ENCODE results near the gene GET3. TPM values are rescaled to one million over a fixed set of nuclear protein-coding genes. Genes with fewer than 3 reads are reported as not detected.

GET3 gene
- total RNA-seq, 4 donors from 2014 or later: 52.6 to 85.1 (median 70.5) TPM

DNA sequence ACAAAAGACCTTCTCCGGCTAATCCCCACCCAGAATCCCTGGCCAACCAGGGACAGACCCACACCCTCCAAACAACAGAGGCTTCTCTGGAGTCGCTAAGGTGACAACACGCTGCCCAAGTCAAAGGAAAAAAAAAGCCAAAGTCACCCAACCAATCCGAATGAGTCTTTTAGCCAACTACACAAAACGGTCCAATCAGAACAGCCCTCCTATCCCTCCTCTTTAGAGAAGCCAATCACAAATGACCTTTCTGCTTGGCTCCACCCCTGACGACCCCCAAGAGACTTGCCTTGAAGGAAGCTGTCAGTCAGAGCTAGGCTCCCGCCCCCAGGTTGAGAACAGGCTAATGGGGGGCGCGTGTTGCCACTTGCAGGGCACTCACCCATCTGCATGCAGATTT lies 34.3 kb upstream of the GET3 start:
- H3K4me1 ChIP-seq: no peaks in the 10 kb centered on the region
- intact Hi-C loops (cut with DNase I; ENCODE audit: low total_unique reads): no loop called here
- no peaks in the 10 kb centered on the region for H3K9me3 ChIP-seq
- ATAC-seq (no peak), DNase-seq (no peak)
- no peak overlapping the region for H3K4me3 ChIP-seq
- peaks cover 0 to 82% of the 10 kb centered on the region in 2 donors for H3K36me3 ChIP-seq
- no peak for TF ChIP-seq POLR2A (IDR thresholded peaks at IDR 0.05)
- TF ChIP-seq, protein P1, sequence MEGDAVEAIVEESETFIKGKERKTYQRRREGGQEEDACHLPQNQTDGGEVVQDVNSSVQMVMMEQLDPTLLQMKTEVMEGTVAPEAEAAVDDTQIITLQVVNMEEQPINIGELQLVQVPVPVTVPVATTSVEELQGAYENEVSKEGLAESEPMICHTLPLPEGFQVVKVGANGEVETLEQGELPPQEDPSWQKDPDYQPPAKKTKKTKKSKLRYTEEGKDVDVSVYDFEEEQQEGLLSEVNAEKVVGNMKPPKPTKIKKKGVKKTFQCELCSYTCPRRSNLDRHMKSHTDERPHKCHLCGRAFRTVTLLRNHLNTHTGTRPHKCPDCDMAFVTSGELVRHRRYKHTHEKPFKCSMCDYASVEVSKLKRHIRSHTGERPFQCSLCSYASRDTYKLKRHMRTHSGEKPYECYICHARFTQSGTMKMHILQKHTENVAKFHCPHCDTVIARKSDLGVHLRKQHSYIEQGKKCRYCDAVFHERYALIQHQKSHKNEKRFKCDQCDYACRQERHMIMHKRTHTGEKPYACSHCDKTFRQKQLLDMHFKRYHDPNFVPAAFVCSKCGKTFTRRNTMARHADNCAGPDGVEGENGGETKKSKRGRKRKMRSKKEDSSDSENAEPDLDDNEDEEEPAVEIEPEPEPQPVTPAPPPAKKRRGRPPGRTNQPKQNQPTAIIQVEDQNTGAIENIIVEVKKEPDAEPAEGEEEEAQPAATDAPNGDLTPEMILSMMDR (IDR thresholded peaks at IDR 0.05 in 4 of 5, conservative IDR thresholded peaks at IDR 0.05 in 1 of 5): no peak
- H3K27me3 ChIP-seq: no peaks in the 10 kb centered on the region
- H3K27ac ChIP-seq: no peak overlapping the region
- in situ Hi-C loops (cut with MboI; ENCODE audit: low sequenced_read_pairs in 4 of 4): no loop called here

DNA sequence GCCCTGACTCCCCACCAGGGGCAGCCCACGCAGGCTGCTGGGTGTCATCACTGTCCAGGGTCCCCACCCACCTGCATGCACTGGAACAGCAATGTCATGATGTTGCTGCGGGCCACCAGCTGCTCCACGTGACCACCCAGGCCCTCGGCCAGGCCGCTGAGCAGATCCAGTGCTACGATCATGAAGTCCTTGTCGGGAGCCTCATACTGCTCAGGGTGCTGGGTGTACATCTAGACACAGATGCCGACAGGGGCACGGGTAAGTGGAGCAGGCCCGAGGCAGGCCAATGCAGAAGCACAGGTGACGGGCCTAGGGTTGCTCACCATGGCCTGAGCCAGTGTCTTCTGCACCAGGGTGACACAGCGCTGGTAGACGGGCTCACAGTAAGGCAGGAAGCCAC lies 32.1 kb upstream of the GET3 start:
- intact Hi-C loops (cut with DNase I; ENCODE audit: low total_unique reads): no loop called here
- DNase-seq: no peak
- H3K4me1 ChIP-seq: no peaks in the 10 kb centered on the region
- TF ChIP-seq POLR2A (IDR thresholded peaks at IDR 0.05): no peak
- TF ChIP-seq, protein P1 (IDR thresholded peaks at IDR 0.05 in 4 of 5, conservative IDR thresholded peaks at IDR 0.05 in 1 of 5): no peak
- H3K27me3 ChIP-seq: no peaks in the 10 kb centered on the region
- H3K4me3 ChIP-seq: no peak overlapping the region
- no peaks in the 10 kb centered on the region for H3K9me3 ChIP-seq
- in situ Hi-C loops (cut with MboI; ENCODE audit: low sequenced_read_pairs in 4 of 4): no loop called here
- ATAC-seq: no peak
- no peak overlapping the region for H3K27ac ChIP-seq
- peaks cover 0 to 97% of the 10 kb centered on the region in 2 donors for H3K36me3 ChIP-seq

DNA sequence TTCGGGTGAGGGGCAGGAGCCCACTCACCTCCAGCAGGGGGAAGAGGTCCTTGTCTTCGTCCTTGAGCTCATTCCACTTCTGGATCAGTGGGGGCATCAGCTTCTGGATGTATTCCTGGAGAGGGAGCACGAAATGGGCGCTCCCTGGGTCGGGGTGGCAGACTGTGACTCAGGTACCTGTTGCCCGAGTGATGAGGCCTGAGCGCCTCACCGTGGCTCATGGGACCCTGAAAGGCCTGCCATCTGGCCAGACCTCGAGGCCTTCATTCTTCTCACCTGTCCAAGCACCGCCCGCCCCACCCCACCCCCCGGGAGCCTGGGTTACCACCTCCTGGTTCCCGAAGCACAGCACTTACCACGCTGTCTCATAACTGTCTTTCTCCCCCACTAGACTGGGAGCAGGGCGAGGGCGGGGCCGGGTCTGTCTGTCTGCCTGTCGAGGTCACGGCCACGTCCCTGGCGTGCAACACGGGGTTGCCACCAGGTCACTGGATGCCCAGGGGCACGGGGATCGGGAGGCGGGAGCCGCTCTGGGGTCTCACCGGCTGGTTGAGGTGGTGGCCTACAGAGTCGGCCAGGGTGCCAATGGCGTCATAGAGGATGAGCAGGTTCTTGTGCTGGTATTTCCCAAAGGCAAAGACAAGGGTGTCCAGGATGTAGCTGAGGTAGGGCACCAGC lies 31.5 kb upstream of the GET3 start:
- in situ Hi-C loops (cut with MboI; ENCODE audit: low sequenced_read_pairs in 4 of 4): no loop called here
- Histone ChIP-seq H3K36me3 (peaks cover 0 to 97% of the 10 kb centered on the region in 2 donors), H3K27me3 (no peaks in the 10 kb centered on the region), H3K4me1 (no peaks in the 10 kb centered on the region), H3K9me3 (no peaks in the 10 kb centered on the region), H3K4me3 (no peak overlapping the region), H3K27ac (no peak overlapping the region)
- intact Hi-C loops (cut with DNase I; ENCODE audit: low total_unique reads): no loop called here
- ATAC-seq (no peak), DNase-seq (no peak)
- TF ChIP-seq POLR2A (IDR thresholded peaks at IDR 0.05): no peak
- TF ChIP-seq, protein P1 (IDR thresholded peaks at IDR 0.05 in 4 of 5, conservative IDR thresholded peaks at IDR 0.05 in 1 of 5): no peak

DNA sequence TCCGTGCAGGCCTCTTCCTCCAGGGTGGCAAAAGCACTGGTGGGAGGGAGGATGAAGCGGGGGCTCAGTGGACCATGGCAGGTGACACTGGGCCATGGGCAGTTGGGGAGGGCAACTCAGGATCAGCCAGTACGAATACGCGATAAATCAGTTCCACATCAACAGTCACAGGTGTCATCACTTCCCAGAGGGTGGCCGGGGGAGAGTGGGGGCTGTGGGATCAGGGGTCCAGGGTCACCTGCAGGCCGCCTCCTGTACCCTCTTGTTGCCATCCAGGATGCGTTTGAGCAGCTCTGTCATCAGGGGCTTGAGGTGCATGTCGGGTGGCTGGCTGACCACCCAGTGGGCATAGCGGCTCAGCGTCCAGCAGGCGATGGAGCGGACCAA lies 31.0 kb upstream of the GET3 start:
- no peaks in the 10 kb centered on the region for H3K27me3 ChIP-seq
- H3K4me1 ChIP-seq: no peaks in the 10 kb centered on the region
- DNase-seq: no peak
- no peaks in the 10 kb centered on the region for H3K9me3 ChIP-seq
- H3K4me3 ChIP-seq: no peak overlapping the region
- ATAC-seq: no peak
- intact Hi-C loops (cut with DNase I; ENCODE audit: low total_unique reads) (no loop called here), in situ Hi-C loops (cut with MboI; ENCODE audit: low sequenced_read_pairs in 4 of 4) (no loop called here)
- H3K27ac ChIP-seq: no peak overlapping the region
- H3K36me3 ChIP-seq: peaks cover 0 to 97% of the 10 kb centered on the region in 2 donors
- TF ChIP-seq, protein P1 (IDR thresholded peaks at IDR 0.05 in 4 of 5, conservative IDR thresholded peaks at IDR 0.05 in 1 of 5): no peak
- TF ChIP-seq POLR2A (IDR thresholded peaks at IDR 0.05): no peak

DNA sequence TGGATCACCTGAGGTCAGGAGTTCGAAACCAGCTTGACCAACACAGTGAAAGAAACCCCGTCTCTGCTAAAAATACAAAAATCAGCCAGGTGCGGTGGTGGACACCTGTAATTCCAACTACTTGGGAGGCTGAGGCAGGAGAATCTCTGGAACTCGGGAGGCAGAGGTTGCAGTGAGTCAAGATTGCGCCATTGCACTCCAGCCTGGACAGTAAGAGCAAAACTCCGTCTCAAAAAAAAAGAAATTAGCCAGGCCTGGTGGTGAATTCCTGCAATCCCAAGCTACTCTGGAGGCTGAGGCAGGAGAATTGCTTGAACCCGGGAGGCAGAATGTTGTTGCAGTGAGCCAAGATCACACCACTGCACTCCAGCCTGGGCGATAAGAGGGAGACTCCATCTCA lies 28.7 kb upstream of the GET3 start:
- Histone ChIP-seq H3K4me3 (no peak overlapping the region), H3K27ac (no peak overlapping the region), H3K9me3 (no peaks in the 10 kb centered on the region), H3K27me3 (no peaks in the 10 kb centered on the region), H3K36me3 (peaks cover 0 to 94% of the 10 kb centered on the region in 2 donors), H3K4me1 (no peaks in the 10 kb centered on the region)
- intact Hi-C loops (cut with DNase I; ENCODE audit: low total_unique reads) (no loop called here), in situ Hi-C loops (cut with MboI; ENCODE audit: low sequenced_read_pairs in 4 of 4) (no loop called here)
- ATAC-seq: no peak
- TF ChIP-seq, protein P1 (IDR thresholded peaks at IDR 0.05 in 4 of 5, conservative IDR thresholded peaks at IDR 0.05 in 1 of 5): no peak
- no peak for TF ChIP-seq POLR2A (IDR thresholded peaks at IDR 0.05)
- DNase-seq: no peak
